NCI-H460 (cell line): Measurements from ENCODE around the gene LCA5L. TPM values are rescaled to one million over a fixed set of nuclear protein-coding genes. Genes with fewer than 3 reads are reported as not detected.
"Not testable (repeated sequence)": the region's sequence is repeated elsewhere in the genome, so short reads cannot be mapped to it uniquely, and the experiment has no call there.

Experiments used
- DNase-seq: peaks from one replicate; pipeline ENCODE4 v3.0.0-alpha.2; 2016; ENCODE audit warnings: low read depth; ENCODE audit errors: extremely low read depth
- total RNA-seq: library from RNA; depleted of rRNA; stranded (reverse); fragments of >200 nt; shearing (Covaris generic); gene quantifications from 2 replicates; pipeline ENCODE4 v1.2.3, GENCODE V29; 2014

LCA5L gene
- total RNA-seq, 1 experiment from 2014 or later = 3.0 TPM

GRCh38 chr21:39452207-39452969, 6.8 kb upstream of the LCA5L start:
- peak; percentile 73 for DNase-seq

- no peak for DNase-seq
Observed at GRCh38 chr21:39451332-39452206, 6.0 kb upstream of the LCA5L start, which contains the start of gene SH3BGR. TSS of gene SH3BGR (plus strand) at chr21:39451970. CDS start at chr21:39452097, 127 bp downstream.

GRCh38 chr21:39447264-39447663, 1.7 kb upstream of the LCA5L start:
- DNase-seq = no peak

- DNase-seq = no peak
Observed at GRCh38 chr21:39444421-39445180, 977 bp downstream of the LCA5L start.

- DNase-seq = no peak
Observed at GRCh38 chr21:39441502-39442475, 3.8 kb downstream of the LCA5L start.

DNA sequence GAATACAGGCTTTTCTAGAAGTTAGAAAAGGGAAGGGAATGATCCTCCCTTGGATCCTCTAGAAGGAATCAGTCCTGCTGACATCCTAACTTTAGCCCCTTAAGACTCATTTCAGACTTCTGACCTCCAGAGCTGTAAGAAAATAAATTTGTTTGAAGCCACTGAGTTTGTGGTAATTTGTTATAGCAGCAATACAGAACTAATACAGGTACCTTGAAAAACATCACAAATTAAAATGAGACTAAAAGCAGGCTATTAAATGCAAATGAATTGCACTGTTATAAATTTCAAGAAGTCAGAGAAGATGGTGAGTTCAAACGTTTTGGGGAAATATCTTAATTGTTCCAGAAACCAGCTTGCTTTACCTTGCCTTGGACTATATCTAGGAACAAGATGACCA, 6.3 kb downstream of the LCA5L start:
- DNase-seq = no peak

DNA sequence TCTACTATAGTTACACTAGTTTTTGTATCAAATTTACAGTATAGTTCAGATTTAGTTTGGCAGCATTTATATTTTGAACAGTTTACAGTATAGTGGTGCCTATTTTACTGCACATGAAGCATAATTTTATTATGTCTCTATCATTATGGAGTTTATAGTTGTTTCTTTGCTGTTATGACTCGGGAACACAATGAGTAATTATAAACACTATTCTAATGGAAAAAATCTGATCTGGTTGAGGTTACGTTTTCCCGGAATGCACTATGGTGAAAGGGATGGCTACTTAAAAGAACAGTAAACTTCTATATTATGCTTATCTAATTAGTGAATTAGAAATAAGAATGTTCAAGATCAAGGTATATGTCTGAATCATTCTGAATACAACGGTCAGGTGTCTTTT, 10.6 kb downstream of the LCA5L start:
- DNase-seq = no peak

GRCh38 chr21:39430954-39431353, 14.6 kb downstream of the LCA5L start:
- DNase-seq = no peak

DNA sequence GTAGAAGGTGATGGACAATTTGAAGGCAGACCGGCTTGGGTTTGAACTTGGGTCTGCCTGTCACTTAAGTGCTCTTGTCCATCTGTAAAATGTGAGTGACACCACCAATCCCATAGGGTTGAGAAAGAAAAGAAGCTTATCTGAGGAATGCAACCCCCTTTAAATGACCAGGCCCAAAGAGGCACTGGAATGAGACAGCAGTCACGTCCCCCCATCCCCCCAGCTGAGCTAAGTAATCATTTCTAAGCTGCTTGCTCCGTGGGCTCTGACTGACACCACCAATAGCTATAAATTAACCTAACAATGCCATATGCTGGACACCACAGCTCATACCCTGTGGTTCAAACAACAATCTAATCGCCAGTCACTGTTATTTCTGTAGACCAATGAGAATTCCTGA, 15.1 kb downstream of the LCA5L start:
- no peak for DNase-seq

DNA sequence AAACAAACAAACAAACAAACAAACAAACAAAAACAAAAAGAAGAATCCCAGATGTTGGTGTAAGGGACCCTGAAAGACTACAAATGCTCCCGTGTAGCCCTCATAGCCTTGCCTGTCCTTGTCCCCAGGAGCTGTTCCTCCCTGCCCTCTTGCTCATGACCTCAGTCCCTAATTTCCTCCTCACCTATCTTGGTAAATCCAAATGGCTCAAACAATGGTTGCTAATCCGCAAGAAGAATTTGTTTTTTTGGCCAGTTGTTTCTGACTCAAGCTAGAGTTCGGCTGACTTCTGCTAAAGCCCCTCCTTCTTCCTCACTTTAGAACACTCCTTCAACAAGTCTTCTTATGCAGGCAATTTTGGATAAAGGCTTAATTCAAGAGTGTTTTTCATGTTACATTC, 15.6 kb downstream of the LCA5L start:
- no peak for DNase-seq

DNA sequence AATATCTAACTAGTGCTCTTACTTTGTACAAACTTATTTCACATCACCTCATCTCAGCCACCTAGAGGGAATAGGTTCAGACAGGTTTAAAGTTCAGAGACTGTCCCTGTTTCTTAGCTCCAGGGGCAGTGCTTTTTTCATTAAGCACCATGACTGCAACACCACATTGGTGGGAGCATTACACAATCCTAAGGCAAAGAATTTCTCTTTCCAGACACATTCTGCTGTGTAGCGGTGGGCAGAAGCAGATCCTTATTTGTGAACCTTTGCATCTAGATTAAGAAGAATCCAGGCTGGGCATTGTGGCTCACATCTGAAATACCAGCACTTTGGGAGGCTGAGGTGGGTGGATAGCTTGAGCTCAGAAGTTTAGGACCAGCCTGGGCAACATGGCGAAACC, 16.1 kb downstream of the LCA5L start:
- DNase-seq = no peak

DNA sequence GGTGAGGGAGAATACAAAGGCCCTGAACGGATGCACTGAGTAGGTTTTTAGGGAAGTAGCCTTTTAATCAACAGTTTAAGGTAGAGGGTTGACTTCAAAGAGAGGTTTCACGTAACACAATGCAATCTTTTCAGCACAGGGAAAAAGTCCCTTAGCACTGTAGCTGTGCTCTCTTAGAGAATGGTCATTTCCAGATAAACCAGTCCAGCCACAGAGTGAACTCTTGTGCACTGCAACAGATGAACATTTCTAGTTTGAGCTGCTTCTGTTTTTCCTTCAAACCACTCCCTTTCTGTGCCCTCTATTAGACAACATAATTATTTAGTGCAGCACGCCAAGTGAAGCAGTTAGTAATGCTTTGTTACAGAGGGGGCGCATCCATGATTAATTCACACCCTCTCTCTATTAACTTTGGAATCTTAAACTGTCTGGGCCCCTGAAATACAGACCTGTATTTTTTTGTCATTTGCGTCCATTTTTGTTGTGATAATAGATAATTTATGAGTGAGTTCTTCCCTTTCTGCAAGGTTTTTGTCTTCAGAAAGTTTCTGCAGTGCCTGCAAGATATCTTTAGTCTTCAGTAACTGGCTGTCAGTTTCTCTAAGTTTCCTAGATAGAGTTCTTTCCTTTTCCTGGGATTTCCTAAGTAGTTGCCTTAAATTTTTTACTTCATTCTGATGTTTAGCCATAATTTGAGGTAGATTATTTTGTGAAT, 22.9 kb downstream of the LCA5L start:
- no peak for DNase-seq

GRCh38 chr21:39419204-39419603, 26.4 kb downstream of the LCA5L start:
- DNase-seq = not testable (repeated sequence)

GRCh38 chr21:39406065-39406464, 39.5 kb downstream of the LCA5L start:
- DNase-seq = no peak

GRCh38 chr21:39400173-39400572, 45.4 kb downstream of the LCA5L start:
- no peak for DNase-seq

DNA sequence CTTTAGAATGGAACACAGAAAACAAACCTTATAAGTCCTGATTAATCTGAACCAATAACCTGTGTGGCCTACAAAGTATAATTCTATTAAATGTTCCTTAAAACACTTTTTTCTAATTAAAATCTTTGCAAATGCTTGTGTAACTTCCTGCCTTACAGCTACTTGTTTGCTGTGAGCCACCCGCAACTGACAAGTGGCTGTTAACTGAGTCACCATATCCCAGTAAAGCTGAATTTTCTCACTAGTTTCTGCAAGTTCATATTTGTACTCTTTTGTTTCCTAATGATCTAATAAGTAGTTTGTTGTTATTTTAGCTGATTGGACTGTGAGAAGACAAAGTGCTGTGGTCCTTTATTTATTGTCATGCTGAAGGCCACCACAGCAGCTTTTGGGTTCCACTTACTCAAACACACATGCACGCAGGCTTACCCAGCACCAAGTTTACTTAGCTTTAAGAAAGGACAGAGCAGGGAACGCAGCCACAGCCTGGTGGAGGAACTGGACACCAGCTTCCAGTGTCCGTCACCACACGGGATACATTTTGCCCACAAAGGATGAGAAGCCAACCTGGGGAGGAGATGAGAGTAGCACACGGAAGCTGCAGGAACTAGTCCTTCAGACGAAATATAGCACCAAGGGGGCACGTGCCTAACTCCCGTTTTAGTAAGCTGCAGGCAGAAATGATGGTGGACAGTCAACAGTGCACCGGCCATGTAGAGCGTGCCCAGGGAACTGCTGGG, 47.8 kb downstream of the LCA5L start:
- no peak for DNase-seq

- no peak for DNase-seq
Observed at GRCh38 chr21:39392981-39393380, 52.6 kb downstream of the LCA5L start.

DNA sequence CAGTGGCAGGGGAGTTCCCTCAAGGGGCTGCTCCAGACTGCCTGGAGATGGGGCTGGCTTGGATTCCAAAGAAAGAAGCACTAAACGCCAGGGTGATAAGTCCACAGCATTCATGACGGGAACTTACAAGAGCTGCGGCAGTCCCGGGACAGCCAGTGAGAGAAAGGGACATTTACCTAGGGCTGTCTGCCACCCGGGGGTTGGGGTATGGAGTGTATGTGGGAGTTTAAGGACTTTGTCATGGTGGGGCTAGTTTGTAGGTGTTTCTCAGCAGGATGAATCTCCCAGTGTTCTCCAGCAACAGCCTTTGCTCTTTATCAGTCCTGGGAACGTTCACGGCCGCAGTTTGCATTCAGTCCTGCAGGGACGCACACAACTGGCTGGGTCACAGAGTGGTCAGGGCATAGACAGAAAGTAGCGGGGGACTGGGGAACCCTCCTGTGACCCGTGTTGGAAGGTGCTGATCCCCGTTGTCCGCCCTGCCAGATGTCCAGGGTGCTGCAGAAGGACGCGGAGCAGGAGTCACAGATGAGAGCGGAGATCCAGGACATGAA, 55.3 kb downstream of the LCA5L start:
- no peak for DNase-seq
